Suprapubic skin (tissue), 4 donors: Measurements from ENCODE around the gene HOXC10. TPM values are rescaled to one million over a fixed set of nuclear protein-coding genes. Genes with fewer than 3 reads are reported as not detected.
A peak's percentile ranks its signal among the peaks of the same experiment; 100 is the strongest.

Source experiments
- DNase-seq, 2 donors: peaks; one replicate each; pipeline ENCODE4 v3.0.0-alpha.2; 2019; ENCODE audit warnings: low spot score in 2 of 2
- H3K27ac ChIP-seq: fragments of 200-600 bp; sonication (generic); one replicate; pipeline ENCODE4 v1.5.1; 2019
- H3K27me3 ChIP-seq: fragments of 200-600 bp; sonication (generic); one replicate; pipeline ENCODE4 v1.5.1; 2019
- H3K36me3 ChIP-seq: fragments of 200-600 bp; sonication (generic); one replicate; pipeline ENCODE4 v1.5.1; 2019
- H3K4me1 ChIP-seq: fragments of 200-600 bp; sonication (generic); one replicate; pipeline ENCODE4 v1.5.1; 2019
- H3K4me3 ChIP-seq: fragments of 200-600 bp; sonication (generic); one replicate; pipeline ENCODE4 v1.5.1; 2019; ENCODE audit warnings: mild to moderate bottlenecking
- H3K9me3 ChIP-seq: fragments of 200-600 bp; sonication (generic); one replicate; pipeline ENCODE4 v1.5.1; 2019
- CTCF ChIP-seq, 2 donors: fragments of 200-600 bp in 1 of 2; fragments of 450-650 bp in 1 of 2; sonication (generic) in 1 of 2; IDR thresholded peaks; one replicate each; pipeline ENCODE4 v1.5.1; 2016 to 2019; ENCODE audit warnings: antibody characterized with exemption in 2 of 2, mild to moderate bottlenecking in 1 of 2, moderate library complexity in 1 of 2
- EP300 ChIP-seq: sonication (generic); formaldehyde crosslinking; IDR thresholded peaks from one replicate; pipeline ENCODE4 v1.6.1; 2017; ENCODE audit warnings: antibody characterized with exemption
- POLR2A ChIP-seq, 2 donors: fragments of 450-650 bp; IDR thresholded peaks; one replicate each; pipeline ENCODE4 v1.6.1; 2017; ENCODE audit warnings: antibody characterized with exemption in 2 of 2, mild to moderate bottlenecking in 2 of 2, moderate library complexity in 2 of 2
- POLR2AphosphoS5 ChIP-seq, 3 donors: sonication (generic); formaldehyde crosslinking; IDR thresholded peaks; one replicate each; pipeline ENCODE4 v1.6.1; 2017; ENCODE audit warnings: antibody characterized with exemption in 3 of 3
- WGBS: methylation state at CpG from one replicate; pipeline ENCODE4 v1.1.5; 2018; 5-methylcytosine and 5-hydroxymethylcytosine counted together
- total RNA-seq, 4 donors: library from RNA; depleted of rRNA; stranded (reverse); fragments of >200 nt; gene quantifications; one replicate each; pipeline ENCODE4 v1.1.0, GENCODE V29; 2016

HOXC10 gene
- total RNA-seq, 4 donors from 2014 or later = 8.8 to 24.7 (median 13.3) TPM

DNA sequence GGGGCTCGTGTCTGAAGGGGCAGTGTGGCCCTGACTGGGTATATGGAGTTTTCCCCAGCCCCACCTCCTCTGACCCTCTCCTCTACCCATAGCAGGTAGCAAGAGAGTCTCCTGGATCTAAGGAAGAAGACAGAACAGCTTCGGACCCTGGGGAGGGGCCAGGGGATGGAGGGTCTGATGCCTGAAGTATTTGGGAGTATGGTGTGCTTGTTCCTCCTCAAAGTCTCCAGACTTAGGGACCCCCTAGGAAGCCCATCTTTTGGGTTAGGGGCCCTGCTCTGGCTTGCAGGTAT lies 23.3 kb downstream of the HOXC10 start:
- Histone ChIP-seq H3K36me3 (no peaks in the 10 kb centered on the region), H3K4me3 (peak overlapping the region; percentile 63), H3K27me3 (peaks cover 17% of the 10 kb centered on the region), H3K4me1 (peaks cover 74% of the 10 kb centered on the region), H3K27ac (peak overlapping the region; percentile 98), H3K9me3 (no peaks in the 10 kb centered on the region)
- TF ChIP-seq POLR2A (IDR thresholded peaks at IDR 0.05) (no peak), CTCF (IDR thresholded peaks at IDR 0.05) (no peak), EP300 (no peak), POLR2AphosphoS5 (IDR thresholded peaks at IDR 0.05) (no peak)
- no peak for DNase-seq
- 67% methylated on average over 1 of the region's 2 CpGs for WGBS

- Histone ChIP-seq H3K27ac (peak overlapping the region; percentile 98), H3K4me3 (peak overlapping the region; percentile 63)
Observed at GRCh38 chr12:54009171-54010052, 24.5 kb downstream of the HOXC10 start.

DNA sequence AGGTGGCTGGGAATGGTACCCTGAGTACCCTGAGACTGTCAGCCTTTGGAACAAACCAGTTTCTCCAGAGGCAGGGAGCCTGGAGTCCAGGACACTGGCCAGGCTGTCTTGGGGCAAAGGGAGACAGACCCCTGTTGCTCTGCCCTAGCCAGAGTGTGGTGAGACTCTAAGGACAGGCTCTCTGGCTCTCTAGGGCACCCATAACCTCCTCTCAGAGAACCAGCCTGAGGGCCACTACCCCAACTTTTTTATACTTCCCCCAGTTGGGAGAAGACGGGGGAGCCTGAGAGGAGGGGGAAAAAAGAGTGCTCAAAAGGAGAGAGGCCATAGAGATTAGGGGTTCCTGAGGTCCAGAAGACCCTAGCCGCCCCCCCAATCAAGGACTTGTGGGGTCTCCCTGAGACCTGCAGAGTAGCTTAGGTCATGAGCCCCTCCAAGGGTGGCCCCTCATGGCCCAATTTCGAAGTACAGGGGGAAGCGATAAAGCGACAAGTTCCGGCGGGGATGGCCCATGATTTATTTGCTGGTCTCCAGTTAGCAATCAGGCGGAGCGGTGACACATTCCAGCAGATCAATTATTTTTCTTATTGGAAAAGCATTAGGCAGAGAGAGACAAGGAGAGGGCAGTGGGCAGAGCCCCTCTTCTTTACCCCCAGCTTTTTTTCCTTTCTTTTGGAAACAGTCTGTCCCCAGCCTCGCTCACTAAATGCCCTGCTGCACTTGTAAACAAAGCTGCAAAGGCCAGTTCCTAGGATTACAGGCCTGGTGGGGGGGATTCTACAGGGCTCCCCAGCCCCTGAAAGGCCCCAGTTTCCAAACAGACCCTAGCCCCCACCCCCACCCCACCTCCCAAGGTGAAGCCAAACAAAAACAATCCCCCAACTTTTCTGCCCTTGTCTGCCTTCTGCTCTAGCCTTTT lies 25.4 kb downstream of the HOXC10 start:
- Histone ChIP-seq H3K27ac (peak overlapping the region; percentile 98), H3K4me1 (peaks cover 81% of the 10 kb centered on the region), H3K9me3 (no peaks in the 10 kb centered on the region), H3K36me3 (no peaks in the 10 kb centered on the region), H3K27me3 (peaks cover 16% of the 10 kb centered on the region), H3K4me3 (peak overlapping the region; percentile 63)
- TF ChIP-seq POLR2AphosphoS5 (IDR thresholded peaks at IDR 0.05) = no peak
- no peak for TF ChIP-seq POLR2A (IDR thresholded peaks at IDR 0.05)
- no peak for TF ChIP-seq CTCF (IDR thresholded peaks at IDR 0.05)
- TF ChIP-seq EP300 = no peak
- WGBS = 58% methylated on average over 10 of the region's 10 CpGs
- DNase-seq = no peak

More at GRCh38 chr12:54009171-54010052, 24.5 kb downstream of the HOXC10 start:
- H3K4me1 ChIP-seq = peaks cover 77% of the 10 kb centered on the region
- no peaks in the 10 kb centered on the region for H3K36me3 ChIP-seq
- peaks cover 19% of the 10 kb centered on the region for H3K27me3 ChIP-seq
- TF ChIP-seq EP300 (no peak), POLR2AphosphoS5 (IDR thresholded peaks at IDR 0.05) (no peak), POLR2A (IDR thresholded peaks at IDR 0.05) (no peak), CTCF (IDR thresholded peaks at IDR 0.05) (no peak)
- WGBS = 15% methylated on average over 39 of the region's 51 CpGs
- H3K9me3 ChIP-seq = no peaks in the 10 kb centered on the region
- DNase-seq = no peak

DNA sequence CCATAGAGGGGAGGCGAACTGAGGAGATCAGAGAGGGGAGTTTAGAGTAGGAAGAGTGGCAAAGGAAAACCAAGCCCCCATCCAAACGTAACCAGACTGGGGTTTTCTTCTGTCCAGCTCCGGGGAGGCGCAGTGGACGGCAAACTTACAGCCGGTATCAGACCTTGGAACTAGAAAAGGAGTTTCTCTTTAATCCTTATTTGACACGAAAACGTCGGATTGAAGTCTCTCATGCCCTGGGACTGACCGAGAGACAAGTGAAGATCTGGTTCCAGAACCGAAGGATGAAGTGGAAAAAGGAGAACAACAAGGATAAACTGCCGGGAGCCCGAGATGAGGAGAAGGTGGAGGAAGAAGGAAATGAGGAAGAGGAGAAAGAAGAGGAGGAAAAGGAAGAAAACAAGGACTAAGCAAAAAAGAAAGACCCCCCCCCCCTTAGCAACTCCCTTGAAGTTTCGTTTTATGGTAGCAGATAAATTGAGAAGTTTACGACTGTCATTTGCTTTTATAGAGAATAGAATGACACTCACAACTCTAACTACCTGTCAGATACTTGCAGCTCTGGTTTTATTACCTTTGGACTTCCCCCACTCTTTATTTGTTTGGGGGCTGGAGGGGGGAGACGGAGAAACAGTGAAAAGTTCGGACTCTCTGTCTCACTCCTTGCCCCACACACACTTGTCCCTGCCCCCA lies 26.2 kb downstream of the HOXC10 start:
- H3K27ac ChIP-seq = peak overlapping the region; percentile 98
- H3K27me3 ChIP-seq = peaks cover 12% of the 10 kb centered on the region
- no peaks in the 10 kb centered on the region for H3K9me3 ChIP-seq
- TF ChIP-seq POLR2AphosphoS5 (IDR thresholded peaks at IDR 0.05) = no peak
- no peak for TF ChIP-seq EP300
- TF ChIP-seq POLR2A (IDR thresholded peaks at IDR 0.05) = no peak
- no peak for TF ChIP-seq CTCF (IDR thresholded peaks at IDR 0.05)
- H3K36me3 ChIP-seq = no peaks in the 10 kb centered on the region
- H3K4me3 ChIP-seq = peak overlapping the region; percentile 63
- H3K4me1 ChIP-seq = peaks cover 81% of the 10 kb centered on the region
- WGBS = 39% methylated on average over 17 of the region's 17 CpGs
- no peak for DNase-seq
